DOHH2 (cell line): ENCODE data around the gene SMARCA5.
"Not testable (repeated sequence)": the region's sequence is repeated elsewhere in the genome, so short reads cannot be mapped to it uniquely, and the experiment has no call there.

Source experiments
- H3F3A ChIP-seq: fragments of 200-600 bp; sonication (generic), shearing (Covaris generic); 2 replicates; pipeline ENCODE4 v1.6.0; 2016; ENCODE audit warnings: antibody characterized with exemption, mild to moderate bottlenecking; ENCODE audit not compliant: control insufficient read depth, insufficient read depth
- H3K27ac ChIP-seq: fragments of 200-600 bp; sonication (generic); 2 replicates; pipeline ENCODE4 v1.5.1; 2014; ENCODE audit warnings: low read depth, mild to moderate bottlenecking, low read length, moderate library complexity
- H3K27me3 ChIP-seq: fragments of 200-600 bp; sonication (generic); 2 replicates; pipeline ENCODE4 v1.6.1; 2014; ENCODE audit warnings: mild to moderate bottlenecking, low read length, mixed read lengths; ENCODE audit not compliant: control insufficient read depth
- H3K36me3 ChIP-seq: fragments of 200-600 bp; sonication (generic); 2 replicates; pipeline ENCODE4 v1.6.1; 2014; ENCODE audit warnings: mild to moderate bottlenecking, low read length, moderate library complexity, mixed read lengths; ENCODE audit not compliant: control insufficient read depth
- H3K4me1 ChIP-seq: fragments of 200-600 bp; sonication (generic); 2 replicates; pipeline ENCODE4 v1.6.1; 2014; ENCODE audit warnings: mild to moderate bottlenecking, low read length, mixed read lengths; ENCODE audit not compliant: control insufficient read depth
- H3K4me2 ChIP-seq: fragments of 200-600 bp; sonication (generic); 2 replicates; pipeline ENCODE4 v1.6.0; 2014; ENCODE audit warnings: mild to moderate bottlenecking, low read length, moderate library complexity
- H3K4me3 ChIP-seq: fragments of 200-600 bp; sonication (generic); 2 replicates; pipeline ENCODE4 v1.5.1; 2014; ENCODE audit warnings: mild to moderate bottlenecking, low read length, mixed read lengths
- H3K79me2 ChIP-seq: fragments of 200-600 bp; sonication (generic); 2 replicates; pipeline ENCODE4 v1.6.1; 2014; ENCODE audit warnings: mild to moderate bottlenecking, low read length, mixed read lengths; ENCODE audit not compliant: control insufficient read depth
- H3K9me2 ChIP-seq: fragments of 200-600 bp; sonication (generic); replicated peaks from 2 replicates; pipeline ENCODE4 v1.6.1; 2014; ENCODE audit warnings: mild to moderate bottlenecking, low read length, mixed read lengths; ENCODE audit not compliant: control insufficient read depth
- H3K9me3 ChIP-seq: fragments of 200-600 bp; sonication (generic); 2 replicates; pipeline ENCODE4 v1.6.1; 2014; ENCODE audit warnings: antibody characterized with exemption, low read length, mixed read lengths; ENCODE audit not compliant: control insufficient read depth, insufficient read depth
- H4K20me1 ChIP-seq: fragments of 200-600 bp; sonication (generic); 2 replicates; pipeline ENCODE4 v1.6.0; 2014; ENCODE audit warnings: low read depth, mild to moderate bottlenecking, antibody characterized with exemption, low read length, moderate library complexity; ENCODE audit not compliant: control insufficient read depth, insufficient read depth
- EZH2phosphoT487 ChIP-seq: fragments of 200-600 bp; sonication (generic); IDR thresholded peaks from 2 replicates; pipeline ENCODE4 v1.6.1; 2017; ENCODE audit warnings: borderline replicate concordance, mild to moderate bottlenecking, antibody characterized with exemption, low read length, moderate library complexity, mixed read lengths
- TF ChIP-seq, protein P1 (sequence below): fragments of 200-600 bp; sonication (generic); IDR thresholded peaks from one replicate; pipeline ENCODE4 v1.5.1; 2014; ENCODE audit warnings: antibody characterized with exemption, mild to moderate bottlenecking, low read depth, low read length; ENCODE audit not compliant: poor library complexity, severe bottlenecking

Gene SMARCA5

DNA sequence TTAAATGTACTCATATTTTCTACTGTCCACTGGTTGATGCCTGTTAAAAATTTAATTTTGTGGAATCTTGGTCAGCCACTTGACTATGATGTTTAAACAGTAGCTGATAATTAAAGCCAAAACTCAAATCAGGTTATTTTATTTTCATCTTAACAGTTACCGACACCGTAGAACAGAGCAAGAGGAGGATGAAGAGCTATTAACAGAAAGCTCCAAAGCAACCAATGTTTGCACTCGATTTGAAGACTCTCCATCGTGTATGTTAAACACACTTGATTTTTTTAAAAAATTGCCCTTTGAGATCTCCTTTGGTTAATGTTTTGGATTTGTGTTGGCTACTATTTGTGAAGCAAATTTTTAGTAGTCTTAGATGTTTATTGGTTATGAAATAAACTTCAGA is 10.7 kb downstream of the SMARCA5 start:
- Histone ChIP-seq H3K9me3 (no peaks in the 10 kb centered on the region), H3K4me2 (no peak overlapping the region), H3F3A (peaks cover 3% of the 10 kb centered on the region; the same call in 1 of the 2 replicates), H3K79me2 (peaks cover 63% of the 10 kb centered on the region), H3K4me1 (no peaks in the 10 kb centered on the region), H4K20me1 (no peaks in the 10 kb centered on the region), H3K27me3 (no peaks in the 10 kb centered on the region), H3K36me3 (peaks cover 96% of the 10 kb centered on the region), H3K9me2 (no peaks in the 10 kb centered on the region), H3K4me3 (no peak overlapping the region), H3K27ac (no peak overlapping the region)
- no peak for TF ChIP-seq EZH2phosphoT487
- TF ChIP-seq, protein P1, sequence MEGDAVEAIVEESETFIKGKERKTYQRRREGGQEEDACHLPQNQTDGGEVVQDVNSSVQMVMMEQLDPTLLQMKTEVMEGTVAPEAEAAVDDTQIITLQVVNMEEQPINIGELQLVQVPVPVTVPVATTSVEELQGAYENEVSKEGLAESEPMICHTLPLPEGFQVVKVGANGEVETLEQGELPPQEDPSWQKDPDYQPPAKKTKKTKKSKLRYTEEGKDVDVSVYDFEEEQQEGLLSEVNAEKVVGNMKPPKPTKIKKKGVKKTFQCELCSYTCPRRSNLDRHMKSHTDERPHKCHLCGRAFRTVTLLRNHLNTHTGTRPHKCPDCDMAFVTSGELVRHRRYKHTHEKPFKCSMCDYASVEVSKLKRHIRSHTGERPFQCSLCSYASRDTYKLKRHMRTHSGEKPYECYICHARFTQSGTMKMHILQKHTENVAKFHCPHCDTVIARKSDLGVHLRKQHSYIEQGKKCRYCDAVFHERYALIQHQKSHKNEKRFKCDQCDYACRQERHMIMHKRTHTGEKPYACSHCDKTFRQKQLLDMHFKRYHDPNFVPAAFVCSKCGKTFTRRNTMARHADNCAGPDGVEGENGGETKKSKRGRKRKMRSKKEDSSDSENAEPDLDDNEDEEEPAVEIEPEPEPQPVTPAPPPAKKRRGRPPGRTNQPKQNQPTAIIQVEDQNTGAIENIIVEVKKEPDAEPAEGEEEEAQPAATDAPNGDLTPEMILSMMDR = no peak

DNA sequence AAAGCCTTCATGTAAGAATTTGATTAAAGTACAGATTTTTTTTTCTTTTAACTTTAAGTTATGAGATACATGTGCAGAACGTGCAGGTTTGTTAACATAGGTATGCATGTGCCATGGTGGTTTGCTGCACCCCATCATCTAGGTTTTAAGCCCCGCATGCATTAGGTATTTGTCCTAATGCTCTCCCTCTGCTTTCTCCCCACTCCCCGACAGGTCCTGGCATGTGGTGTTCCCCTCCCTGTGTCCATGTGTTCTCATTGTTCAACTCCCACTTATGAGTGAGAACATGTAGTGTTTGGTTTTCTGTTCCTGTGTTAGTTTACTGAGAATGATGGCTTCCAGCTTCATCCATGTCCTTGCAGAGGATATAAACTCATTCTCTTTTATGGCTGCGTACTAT is 14.5 kb downstream of the SMARCA5 start:
- H3K4me2 ChIP-seq, H4K20me1 ChIP-seq, H3K27me3 ChIP-seq, H3K4me3 ChIP-seq, H3K9me3 ChIP-seq, H3K4me1 ChIP-seq, H3K9me2 ChIP-seq, H3F3A ChIP-seq, H3K27ac ChIP-seq: not testable (repeated sequence)
- Histone ChIP-seq H3K79me2 (peaks cover 34% of the 10 kb centered on the region), H3K36me3 (peaks cover 97% of the 10 kb centered on the region)

DNA sequence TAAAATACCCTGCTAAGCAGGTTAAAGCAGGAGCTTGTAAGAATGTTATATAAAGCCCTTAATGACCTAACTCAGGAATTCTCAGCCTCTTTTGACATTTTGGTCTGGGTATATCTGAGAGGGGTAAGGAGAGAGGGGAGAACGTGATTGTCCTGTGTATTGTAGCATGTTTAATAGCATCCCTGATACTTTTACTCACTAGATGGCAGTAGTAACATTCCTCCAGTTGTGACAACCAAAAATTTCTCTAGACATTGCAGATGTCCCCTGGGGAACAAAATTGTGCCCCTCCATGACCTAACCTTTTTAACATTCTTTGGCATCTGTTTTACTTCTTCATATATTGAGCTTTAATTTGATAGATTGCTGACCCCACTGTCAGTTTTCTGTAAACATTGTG is 17.9 kb downstream of the SMARCA5 start:
- H3K36me3 ChIP-seq = peaks cover 98% of the 10 kb centered on the region
- no peaks in the 10 kb centered on the region for H3K4me1 ChIP-seq
- H3F3A ChIP-seq = no peaks in the 10 kb centered on the region; the same call in 1 of the 2 replicates
- H3K79me2 ChIP-seq = peaks cover 8% of the 10 kb centered on the region
- H3K27me3 ChIP-seq = no peaks in the 10 kb centered on the region
- H3K4me3 ChIP-seq = no peak overlapping the region
- no peak overlapping the region for H3K27ac ChIP-seq
- no peaks in the 10 kb centered on the region for H3K9me3 ChIP-seq
- TF ChIP-seq EZH2phosphoT487 = no peak
- TF ChIP-seq, protein P1 = peak; percentile 56
- no peaks in the 10 kb centered on the region for H4K20me1 ChIP-seq
- no peak overlapping the region for H3K4me2 ChIP-seq
- no peaks in the 10 kb centered on the region for H3K9me2 ChIP-seq

DNA sequence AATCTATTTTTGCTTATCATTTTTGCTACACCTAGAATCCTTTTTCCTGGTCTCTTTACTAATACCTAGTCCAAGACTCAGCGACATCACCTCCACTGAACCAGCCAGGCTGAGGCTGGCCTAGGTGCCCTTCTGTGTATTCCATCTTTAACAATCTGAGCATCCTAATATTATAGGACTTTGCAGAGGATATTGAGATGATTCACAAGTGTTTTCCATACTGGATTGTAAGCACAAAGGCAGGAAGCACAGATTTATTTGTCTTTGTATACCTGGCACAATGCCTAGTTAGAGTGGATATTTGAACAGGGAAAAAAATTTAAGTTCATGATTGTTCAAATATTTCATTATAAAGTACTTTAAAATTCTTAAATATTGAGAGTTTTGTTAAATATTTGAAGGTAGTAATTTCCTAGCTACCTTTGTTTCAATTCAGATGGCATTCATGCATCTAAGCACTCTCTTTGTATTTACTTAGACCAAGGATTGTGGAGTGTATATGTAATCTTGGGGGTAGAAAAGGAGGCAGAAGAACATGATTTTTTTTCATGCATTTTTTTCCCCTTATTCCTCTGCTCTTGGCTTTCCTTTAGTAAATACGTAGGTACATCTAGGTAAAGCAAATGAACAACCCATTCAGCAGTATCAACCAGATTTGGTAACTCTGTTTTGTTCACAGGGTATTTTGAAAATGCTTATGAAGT is 18.4 kb downstream of the SMARCA5 start:
- Histone ChIP-seq H3K4me2 (no peak overlapping the region), H3K36me3 (peaks cover 98% of the 10 kb centered on the region), H3K4me1 (no peaks in the 10 kb centered on the region), H3K79me2 (peaks cover 8% of the 10 kb centered on the region; the same call in 1 of the 2 replicates), H3K9me3 (no peaks in the 10 kb centered on the region), H3K9me2 (no peaks in the 10 kb centered on the region), H3K4me3 (no peak overlapping the region), H3F3A (no peaks in the 10 kb centered on the region; the same call in 1 of the 2 replicates), H3K27me3 (no peaks in the 10 kb centered on the region), H4K20me1 (no peaks in the 10 kb centered on the region), H3K27ac (no peak overlapping the region)
- no peak for TF ChIP-seq EZH2phosphoT487
- TF ChIP-seq, protein P1 = no peak
